Measurements from ENCODE around the gene ACTL7B. TPM values are rescaled to one million over a fixed set of nuclear protein-coding genes. Genes with fewer than 3 reads are reported as not detected.
"Not testable (repeated sequence)": the region's sequence is repeated elsewhere in the genome, so short reads cannot be mapped to it uniquely, and the experiment has no call there.

Gene ACTL7B
- total RNA-seq, 2 experiments from 2014 or later = not detected

DNA sequence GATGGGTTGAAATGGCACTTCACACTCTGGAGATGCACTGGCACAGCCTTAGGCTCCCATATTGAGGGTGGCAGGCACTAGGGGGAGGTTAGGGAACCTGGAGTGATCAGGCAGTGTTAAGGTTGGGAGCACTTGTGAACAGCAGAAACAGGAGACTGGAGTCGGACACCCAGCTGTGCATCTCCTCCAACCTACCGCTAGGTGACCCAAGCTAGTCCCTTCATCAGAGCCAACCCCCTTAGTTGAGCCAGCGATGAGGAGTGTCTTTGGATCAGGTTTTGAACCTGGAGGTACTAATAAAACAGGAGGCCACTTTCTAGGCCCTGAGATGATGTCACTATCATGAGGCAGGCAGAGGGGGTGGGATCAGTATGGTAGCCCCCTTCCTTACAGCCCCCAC, 1.7 kb downstream of the ACTL7B start:
- no peak overlapping the region for H3K4me3 Mint-ChIP-seq
- ATAC-seq = no peak
- no peak for DNase-seq
- H3K36me3 Mint-ChIP-seq (ENCODE audit: low read depth) = no peaks in the 10 kb centered on the region
- H3K4me1 Mint-ChIP-seq (ENCODE audit: low read depth) = no peaks in the 10 kb centered on the region
- H3K27me3 Mint-ChIP-seq (ENCODE audit: low read depth) = no peaks in the 10 kb centered on the region
- no peak overlapping the region for H3K27ac Mint-ChIP-seq
- CTCF ChIA-PET = no interaction called here
- H3K9me3 Mint-ChIP-seq (ENCODE audit: insufficient read depth) = no peaks in the 10 kb centered on the region
- POLR2A ChIA-PET = no interaction called here

GRCh38 chr9:108852079-108852478, 3.7 kb downstream of the ACTL7B start:
- CTCF ChIA-PET = no interaction called here
- no peak overlapping the region for H3K27ac Mint-ChIP-seq
- no peak for DNase-seq
- H3K4me3 Mint-ChIP-seq = no peak overlapping the region
- H3K27me3 Mint-ChIP-seq (ENCODE audit: low read depth) = no peaks in the 10 kb centered on the region
- ATAC-seq = no peak
- H3K9me3 Mint-ChIP-seq (ENCODE audit: insufficient read depth) = no peaks in the 10 kb centered on the region
- H3K36me3 Mint-ChIP-seq (ENCODE audit: low read depth) = no peaks in the 10 kb centered on the region
- H3K4me1 Mint-ChIP-seq (ENCODE audit: low read depth) = no peaks in the 10 kb centered on the region
- POLR2A ChIA-PET = no interaction called here

- Mint-ChIP-seq H3K27ac (no peak overlapping the region), H3K4me1 (ENCODE audit: low read depth) (no peaks in the 10 kb centered on the region), H3K36me3 (ENCODE audit: low read depth) (no peaks in the 10 kb centered on the region), H3K27me3 (ENCODE audit: low read depth) (no peaks in the 10 kb centered on the region), H3K4me3 (no peak overlapping the region), H3K9me3 (ENCODE audit: insufficient read depth) (no peaks in the 10 kb centered on the region)
- no peak for ATAC-seq
- ChIA-PET CTCF (interaction anchor here (0.8 kb wide), 1 partner anchor 96 kb away, joined by 3 read pairs; no protein-coding TSS in a partner anchor), POLR2A (no interaction called here)
- DNase-seq = no peak
These were observed 4.6 kb downstream of the ACTL7B start for GRCh38 chr9:108851138-108851537.

- ATAC-seq (no peak), DNase-seq (no peak)
- POLR2A ChIA-PET = no interaction called here
- Mint-ChIP-seq H3K4me1 (ENCODE audit: low read depth) (no peaks in the 10 kb centered on the region), H3K27me3 (ENCODE audit: low read depth) (no peaks in the 10 kb centered on the region), H3K36me3 (ENCODE audit: low read depth) (no peaks in the 10 kb centered on the region), H3K27ac (no peak overlapping the region), H3K9me3 (ENCODE audit: insufficient read depth) (no peaks in the 10 kb centered on the region), H3K4me3 (no peak overlapping the region)
- CTCF ChIA-PET = no interaction called here
These were observed 5.4 kb downstream of the ACTL7B start for GRCh38 chr9:108850293-108850897.

GRCh38 chr9:108848296-108848695, 7.5 kb downstream of the ACTL7B start:
- CTCF ChIA-PET = interaction anchor here (1.4 kb wide), 1 partner anchor 106 kb away, joined by 3 read pairs; no protein-coding TSS in a partner anchor
- DNase-seq; H3K9me3 Mint-ChIP-seq (ENCODE audit: insufficient read depth); H3K27ac Mint-ChIP-seq; H3K36me3 Mint-ChIP-seq (ENCODE audit: low read depth); POLR2A ChIA-PET; H3K4me1 Mint-ChIP-seq (ENCODE audit: low read depth); ATAC-seq; H3K27me3 Mint-ChIP-seq (ENCODE audit: low read depth); H3K4me3 Mint-ChIP-seq: not testable (repeated sequence)

- Mint-ChIP-seq H3K27me3 (ENCODE audit: low read depth) (no peaks in the 10 kb centered on the region), H3K36me3 (ENCODE audit: low read depth) (no peaks in the 10 kb centered on the region), H3K4me3 (no peak overlapping the region), H3K27ac (no peak overlapping the region), H3K4me1 (ENCODE audit: low read depth) (peaks cover 4% of the 10 kb centered on the region), H3K9me3 (ENCODE audit: insufficient read depth) (no peaks in the 10 kb centered on the region)
- ChIA-PET CTCF (no interaction called here), POLR2A (no interaction called here)
- no peak for ATAC-seq
- no peak for DNase-seq
These were observed 9.8 kb downstream of the ACTL7B start for GRCh38 chr9:108845947-108846346.

DNA sequence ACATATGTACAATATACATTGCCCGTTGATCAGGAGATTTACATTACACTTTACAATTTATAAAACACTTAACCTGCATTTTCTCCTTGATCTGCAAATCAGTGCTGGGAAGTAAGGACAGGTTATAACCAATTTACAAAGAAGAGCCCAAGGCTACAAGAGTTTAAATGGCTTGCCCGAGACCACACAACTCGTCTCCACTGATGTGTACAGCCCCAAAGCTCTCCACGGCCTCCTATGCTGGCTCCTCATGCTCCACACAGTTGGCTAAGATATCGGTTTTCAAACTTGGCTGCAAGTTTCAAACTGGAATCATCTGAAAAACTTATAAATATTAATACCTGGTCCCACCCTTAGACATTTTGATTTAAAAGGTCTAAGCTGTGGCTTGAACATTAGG, 10.3 kb downstream of the ACTL7B start:
- Mint-ChIP-seq H3K27ac (no peak overlapping the region), H3K9me3 (ENCODE audit: insufficient read depth) (no peaks in the 10 kb centered on the region), H3K27me3 (ENCODE audit: low read depth) (no peaks in the 10 kb centered on the region), H3K4me1 (ENCODE audit: low read depth) (peaks cover 4% of the 10 kb centered on the region), H3K4me3 (no peak overlapping the region), H3K36me3 (ENCODE audit: low read depth) (no peaks in the 10 kb centered on the region)
- ChIA-PET POLR2A (no interaction called here), CTCF (no interaction called here)
- DNase-seq (no peak), ATAC-seq (no peak)

DNA sequence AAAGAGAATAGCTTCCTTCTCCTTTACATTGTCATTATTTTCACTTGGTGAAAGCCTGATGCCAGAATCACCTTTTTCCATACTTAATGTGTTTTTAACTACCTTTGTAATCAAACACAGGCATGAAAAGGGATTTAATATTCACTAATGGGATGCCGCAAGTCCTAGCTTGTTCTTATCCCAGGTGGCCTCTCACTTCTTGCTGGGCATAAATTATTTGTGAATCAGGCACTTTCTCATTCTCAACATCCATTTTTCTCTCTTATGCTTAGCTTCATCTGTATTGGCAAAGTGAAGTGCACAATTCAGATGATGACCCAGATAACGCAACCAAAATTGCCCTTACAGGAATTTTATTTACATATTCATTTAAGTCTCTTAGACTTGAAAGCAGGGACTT, 10.9 kb downstream of the ACTL7B start:
- CTCF ChIA-PET = interaction anchor here (0.8 kb wide), 1 partner anchor 110 kb away, joined by 4 read pairs; no protein-coding TSS in a partner anchor
- no peaks in the 10 kb centered on the region for H3K27me3 Mint-ChIP-seq (ENCODE audit: low read depth)

GRCh38 chr9:108844391-108844790, 11.4 kb downstream of the ACTL7B start:
- no peak for DNase-seq
- Mint-ChIP-seq H3K36me3 (ENCODE audit: low read depth) (no peaks in the 10 kb centered on the region), H3K27ac (no peak overlapping the region), H3K4me3 (no peak overlapping the region), H3K9me3 (ENCODE audit: insufficient read depth) (no peaks in the 10 kb centered on the region), H3K27me3 (ENCODE audit: low read depth) (no peaks in the 10 kb centered on the region), H3K4me1 (ENCODE audit: low read depth) (peaks cover 4% of the 10 kb centered on the region)
- ChIA-PET CTCF (interaction anchor here (0.8 kb wide), 1 partner anchor 110 kb away, joined by 4 read pairs; no protein-coding TSS in a partner anchor), POLR2A (no interaction called here)
- ATAC-seq = no peak

More for the DNA sequence above, 10.9 kb downstream of the ACTL7B start:
- POLR2A ChIA-PET = no interaction called here
- H3K4me1 Mint-ChIP-seq (ENCODE audit: low read depth) = peaks cover 4% of the 10 kb centered on the region
- H3K36me3 Mint-ChIP-seq (ENCODE audit: low read depth) = no peaks in the 10 kb centered on the region
- no peaks in the 10 kb centered on the region for H3K9me3 Mint-ChIP-seq (ENCODE audit: insufficient read depth)
- no peak overlapping the region for H3K4me3 Mint-ChIP-seq
- ATAC-seq (no peak), DNase-seq (no peak)
- H3K27ac Mint-ChIP-seq = no peak overlapping the region

DNA sequence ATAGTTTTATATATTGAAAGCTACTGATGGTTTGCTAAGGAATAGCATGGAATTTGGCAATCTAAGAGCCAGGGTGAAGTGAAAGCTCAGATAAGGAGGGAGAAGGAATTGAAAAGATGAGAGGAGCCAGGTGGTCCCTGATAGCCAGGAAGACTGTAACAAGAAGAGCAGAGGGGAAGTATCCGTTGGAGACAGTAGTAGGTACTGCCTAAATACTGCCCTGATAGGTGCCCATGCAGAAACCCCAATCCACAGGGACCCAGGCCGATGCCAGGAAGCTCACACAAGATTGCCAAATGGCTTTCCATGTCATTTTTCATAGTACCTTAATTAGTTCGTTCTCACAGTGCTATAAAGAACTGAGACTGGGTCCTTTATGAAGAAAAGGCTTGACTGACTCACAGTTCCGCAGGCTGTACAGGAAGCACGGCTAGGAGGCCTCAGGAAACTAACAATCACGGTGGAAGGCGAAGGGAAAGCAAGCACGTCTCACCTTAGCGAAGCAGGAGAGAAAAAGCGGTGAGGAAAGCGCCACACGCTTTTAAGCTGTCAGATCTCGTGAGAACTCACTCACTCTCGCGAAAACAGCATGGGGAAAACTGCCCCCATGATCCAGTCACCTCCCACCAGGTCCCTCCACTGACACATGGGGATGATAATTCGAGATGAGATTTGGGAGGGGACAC, 13.0 kb downstream of the ACTL7B start:
- H3K4me3 Mint-ChIP-seq = peak overlapping the region; percentile 15
- H3K9me3 Mint-ChIP-seq (ENCODE audit: insufficient read depth) = no peaks in the 10 kb centered on the region
- DNase-seq (no peak), ATAC-seq (no peak)
- no peaks in the 10 kb centered on the region for H3K27me3 Mint-ChIP-seq (ENCODE audit: low read depth)
- no peak overlapping the region for H3K27ac Mint-ChIP-seq
- CTCF ChIA-PET = interaction anchor here (1.0 kb wide), 1 partner anchor 111 kb away, joined by 3 read pairs; no protein-coding TSS in a partner anchor
- POLR2A ChIA-PET = no interaction called here
- no peaks in the 10 kb centered on the region for H3K36me3 Mint-ChIP-seq (ENCODE audit: low read depth)
- H3K4me1 Mint-ChIP-seq (ENCODE audit: low read depth) = peaks cover 4% of the 10 kb centered on the region

DNA sequence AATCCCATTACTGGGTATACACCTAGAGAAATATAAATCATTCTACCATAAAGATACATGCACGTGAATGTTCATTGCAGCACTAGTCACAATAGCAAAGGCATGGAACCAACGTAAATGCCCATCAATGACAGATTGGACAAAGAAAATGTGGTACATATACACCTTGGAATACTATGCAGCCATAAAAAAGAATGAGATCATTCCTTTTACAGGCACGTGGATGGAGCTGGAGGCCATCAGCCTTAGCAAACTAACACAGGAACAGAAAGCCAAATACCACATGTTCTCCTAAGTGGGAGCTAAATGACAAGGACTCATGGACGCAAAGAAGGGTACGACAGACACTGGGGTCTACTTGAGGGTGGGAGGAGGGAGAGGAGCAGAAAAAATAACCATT, 16.2 kb downstream of the ACTL7B start:
- POLR2A ChIA-PET; ATAC-seq; H3K4me3 Mint-ChIP-seq; H3K36me3 Mint-ChIP-seq (ENCODE audit: low read depth); H3K27me3 Mint-ChIP-seq (ENCODE audit: low read depth); DNase-seq; CTCF ChIA-PET; H3K9me3 Mint-ChIP-seq (ENCODE audit: insufficient read depth); H3K4me1 Mint-ChIP-seq (ENCODE audit: low read depth); H3K27ac Mint-ChIP-seq: not testable (repeated sequence)

- Mint-ChIP-seq H3K27me3 (ENCODE audit: low read depth) (no peaks in the 10 kb centered on the region), H3K36me3 (ENCODE audit: low read depth) (no peaks in the 10 kb centered on the region), H3K4me1 (ENCODE audit: low read depth) (peaks cover 8% of the 10 kb centered on the region), H3K9me3 (ENCODE audit: insufficient read depth) (no peaks in the 10 kb centered on the region), H3K27ac (no peak overlapping the region), H3K4me3 (no peak overlapping the region)
- ATAC-seq (no peak), DNase-seq (no peak)
- POLR2A ChIA-PET = no interaction called here
- CTCF ChIA-PET = no interaction called here
These were observed 17.8 kb downstream of the ACTL7B start for GRCh38 chr9:108838017-108838416.

Data from activated CD8-positive, alpha-beta T cell treated with anti-CD3 and anti-CD28 coated beads, Interleukin-2, amount 10 ng/mL, durations not matched to agents 7 days and 5 days (primary cell).